GM21529 (cell line): ENCODE data around the gene PRKN.

Experiments
- ATAC-seq: cut with Tn5 transposase; IDR thresholded peaks from one replicate; pipeline ENCODE4 v1.9.1; 2021; ENCODE audit not compliant: unreplicated experiment

PRKN gene

GRCh38 chr6:162331911-162332310 lies 395.7 kb downstream of the PRKN start:
- no peak for ATAC-seq

DNA sequence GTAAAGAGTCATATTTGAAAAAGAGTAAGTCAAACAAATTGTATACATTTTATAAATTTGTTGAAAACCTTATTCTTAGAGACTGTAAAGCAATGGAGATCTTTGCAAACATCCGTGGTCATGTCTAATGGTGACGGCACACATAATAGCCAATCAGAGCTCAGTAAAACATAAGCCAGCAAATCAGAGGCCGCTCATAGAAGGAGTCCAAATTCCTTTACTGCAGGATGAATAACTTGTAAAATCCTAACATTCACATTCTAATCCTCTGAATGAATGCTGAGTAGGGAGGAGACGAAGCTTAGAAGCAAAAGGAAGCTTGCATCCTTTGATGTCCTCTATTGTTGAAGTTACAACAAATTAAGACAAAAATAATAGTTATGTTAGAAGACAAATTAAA lies 401.7 kb downstream of the PRKN start:
- no peak for ATAC-seq

- ATAC-seq = no peak
These were observed 402.5 kb downstream of the PRKN start for GRCh38 chr6:162325051-162325450.

GRCh38 chr6:162315291-162315690 lies 412.3 kb downstream of the PRKN start:
- ATAC-seq = no peak

- ATAC-seq = no peak
These were observed 413.5 kb downstream of the PRKN start for GRCh38 chr6:162313922-162314660.

DNA sequence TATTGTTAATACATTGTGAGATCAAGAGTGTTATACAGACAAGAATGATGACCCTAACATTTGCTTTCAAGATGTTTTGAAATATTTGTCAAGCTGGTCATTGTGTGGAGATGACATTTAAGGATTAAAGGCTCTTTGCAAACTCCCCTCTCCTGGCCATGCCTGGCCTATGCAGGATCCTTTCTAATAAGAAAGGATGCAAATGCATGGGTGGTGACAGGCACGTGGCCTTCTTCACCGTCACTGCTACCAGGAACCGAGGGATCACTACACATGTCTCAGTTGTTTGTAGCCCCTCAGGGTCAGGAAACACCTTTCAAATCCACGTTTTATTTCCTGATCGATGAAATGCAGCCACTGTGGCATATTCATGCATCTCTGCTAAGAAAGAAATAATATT lies 419.7 kb downstream of the PRKN start:
- no peak for ATAC-seq

GRCh38 chr6:162306616-162307015 lies 420.9 kb downstream of the PRKN start:
- no peak for ATAC-seq

- ATAC-seq = no peak
These were observed 426.4 kb downstream of the PRKN start for GRCh38 chr6:162301128-162301527.

DNA sequence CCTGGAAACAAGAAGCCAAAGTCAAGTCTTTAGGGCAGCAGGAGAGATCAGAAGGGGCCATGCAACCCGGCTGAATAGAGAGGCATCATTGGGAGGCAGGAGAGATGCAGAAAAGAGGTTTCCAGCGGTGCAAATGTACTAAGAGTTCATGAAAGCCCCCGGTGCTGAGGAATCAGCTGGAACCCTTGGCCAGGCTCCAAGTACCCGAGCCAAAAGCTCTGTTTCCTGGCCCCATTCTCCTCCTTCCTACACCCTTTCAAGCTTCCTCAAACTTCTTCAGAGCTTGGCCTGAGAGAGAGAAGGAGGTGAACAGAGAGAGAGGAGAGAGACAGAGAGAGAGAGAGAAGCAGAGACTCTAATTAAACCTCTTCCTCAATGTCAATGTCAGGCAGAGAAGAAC lies 433.5 kb downstream of the PRKN start:
- no peak for ATAC-seq

GRCh38 chr6:162292915-162293314 lies 434.7 kb downstream of the PRKN start:
- no peak for ATAC-seq

DNA sequence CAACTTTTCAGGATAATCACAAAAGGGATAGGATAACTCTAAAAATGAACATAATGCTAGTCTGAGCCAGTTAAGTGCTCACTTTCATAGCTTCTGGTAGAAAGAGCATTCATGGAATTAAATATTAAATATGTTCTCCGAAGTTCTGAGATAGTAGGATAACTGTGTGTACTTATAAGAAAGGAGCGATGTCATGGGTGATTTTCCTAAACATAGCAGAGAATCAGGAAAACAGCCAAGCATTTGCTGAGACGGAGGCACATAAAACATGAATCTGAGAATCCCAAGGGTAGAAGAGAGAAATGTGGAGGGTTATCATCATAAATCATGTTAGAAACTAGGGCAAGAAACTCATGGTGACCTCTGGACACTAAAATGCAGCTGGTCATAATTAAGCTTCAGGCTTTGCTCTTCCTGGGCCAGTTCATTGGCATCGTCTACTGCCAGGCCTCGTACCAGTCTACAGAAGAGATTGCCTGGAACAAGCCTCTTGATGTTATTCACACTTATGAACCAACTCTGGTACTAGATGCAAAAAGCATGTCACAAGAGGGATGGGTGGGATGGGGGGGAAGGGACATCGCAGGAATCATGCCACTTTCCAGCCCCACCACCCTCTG lies 436.6 kb downstream of the PRKN start:
- no peak for ATAC-seq

DNA sequence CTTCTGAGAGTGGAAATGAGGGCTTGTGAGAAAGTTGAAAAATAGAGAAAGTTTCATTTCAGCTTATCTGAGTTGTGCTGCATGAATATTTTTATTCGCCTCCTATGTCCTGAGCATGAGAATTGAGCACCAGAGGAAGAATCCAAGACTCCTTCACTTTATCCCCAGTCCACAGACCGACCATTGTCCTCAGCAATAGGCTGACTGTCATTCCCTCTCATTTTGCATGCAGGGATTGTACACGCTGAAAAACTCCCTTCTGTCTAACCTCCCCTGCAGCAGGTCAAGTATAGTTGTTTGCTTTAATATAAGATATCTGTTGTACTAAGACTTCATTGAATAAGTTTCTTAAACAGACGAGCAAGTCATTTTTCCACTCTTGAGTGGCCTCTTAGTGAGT lies 437.6 kb downstream of the PRKN start:
- ATAC-seq = no peak

- no peak for ATAC-seq
These were observed 453.6 kb downstream of the PRKN start for GRCh38 chr6:162273986-162274385.

GRCh38 chr6:162271922-162272321 lies 455.6 kb downstream of the PRKN start:
- ATAC-seq = no peak

DNA sequence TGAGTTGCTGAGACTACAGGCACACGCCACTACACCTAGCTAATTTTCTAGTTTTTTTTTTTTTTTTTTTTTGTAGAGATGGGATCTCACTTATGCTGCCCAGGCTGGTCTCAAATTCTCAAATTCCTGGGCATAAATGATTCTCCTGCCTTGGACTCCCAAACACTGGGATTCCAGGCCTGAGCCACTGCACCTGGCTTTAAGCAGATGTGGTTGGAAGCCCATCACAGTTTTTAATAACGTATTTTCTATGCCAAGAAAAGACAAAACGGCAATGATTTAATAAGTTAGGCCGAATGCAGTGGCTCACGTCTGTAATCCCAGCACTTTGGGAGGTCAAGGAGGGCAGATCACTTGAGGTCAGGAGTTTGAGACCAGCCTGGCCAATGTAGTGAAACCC lies 456.6 kb downstream of the PRKN start:
- ATAC-seq = no peak

DNA sequence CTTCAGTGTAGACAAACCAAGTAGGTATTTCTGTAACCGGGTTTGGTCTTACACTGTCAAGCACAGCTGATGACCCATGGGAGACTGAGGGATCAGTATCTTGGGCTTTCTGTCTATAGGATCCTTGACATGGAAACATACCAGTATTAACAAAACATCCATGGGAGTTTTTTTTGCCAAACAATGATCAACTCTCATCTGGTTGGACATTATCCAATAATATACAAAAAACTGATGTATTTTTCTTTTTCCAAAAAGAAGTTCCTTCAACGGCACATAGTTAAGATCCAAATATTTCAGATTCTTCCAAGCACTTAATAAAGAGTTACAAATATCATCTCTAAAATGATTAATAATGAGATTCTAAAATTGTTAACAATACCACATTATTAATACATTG lies 459.9 kb downstream of the PRKN start:
- no peak for ATAC-seq

GRCh38 chr6:162267126-162267525 lies 460.4 kb downstream of the PRKN start:
- no peak for ATAC-seq

- ATAC-seq = no peak
These were observed 463.0 kb downstream of the PRKN start for GRCh38 chr6:162264581-162264980.

DNA sequence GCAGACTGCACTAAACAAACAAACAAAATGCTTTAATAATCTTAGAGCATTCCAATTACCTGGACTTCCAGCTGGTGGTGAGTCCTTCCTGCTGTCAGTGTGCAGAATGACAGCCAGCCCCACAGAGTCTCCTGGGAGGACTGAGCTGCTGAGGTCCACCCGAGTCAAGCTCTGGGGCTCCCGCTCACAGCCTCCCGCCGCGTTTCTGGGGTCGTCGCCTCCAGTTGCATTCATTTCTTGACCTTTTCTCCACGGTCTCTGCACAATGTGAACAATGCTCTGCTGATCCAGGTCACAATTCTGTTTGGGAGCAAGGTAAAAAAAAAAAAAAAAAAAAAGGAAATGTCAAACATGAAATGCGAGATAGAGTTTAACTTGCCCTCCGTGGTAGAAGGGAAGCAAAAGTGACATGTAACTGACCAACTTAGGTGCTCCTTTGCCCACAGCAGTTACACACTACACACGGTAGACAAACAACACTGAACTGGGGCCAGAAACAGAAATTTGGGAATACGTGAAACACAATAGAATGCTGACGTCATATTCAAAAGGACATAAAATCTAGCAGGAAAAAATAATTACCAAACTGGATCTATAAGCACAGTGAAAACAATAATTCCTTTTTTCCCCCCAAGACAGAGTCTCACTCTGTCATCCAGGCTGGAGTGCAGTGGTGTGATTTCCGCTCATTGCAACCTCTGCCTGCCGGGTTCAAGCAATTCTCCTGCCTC lies 464.9 kb downstream of the PRKN start:
- ATAC-seq = no peak

DNA sequence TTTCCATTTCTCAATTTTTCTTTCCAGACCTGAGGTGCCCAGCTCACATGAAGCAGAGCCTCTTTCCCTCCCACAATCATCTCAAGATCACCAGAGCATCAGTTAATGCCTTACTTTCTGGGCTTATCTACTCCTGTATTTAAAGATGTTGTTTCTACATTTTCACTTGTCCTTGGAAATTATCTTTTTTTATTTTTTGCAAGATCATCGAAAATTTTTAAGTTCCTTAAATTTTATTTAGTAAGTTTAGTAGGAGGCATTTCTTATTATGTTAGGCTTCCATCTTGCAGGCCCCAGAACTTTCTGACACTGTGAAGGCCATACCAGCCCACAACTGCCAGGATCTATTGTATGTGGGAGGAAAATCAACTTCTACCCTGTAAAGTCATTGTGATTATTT lies 466.0 kb downstream of the PRKN start:
- no peak for ATAC-seq

GRCh38 chr6:162260027-162260426 lies 467.5 kb downstream of the PRKN start:
- ATAC-seq = no peak

DNA sequence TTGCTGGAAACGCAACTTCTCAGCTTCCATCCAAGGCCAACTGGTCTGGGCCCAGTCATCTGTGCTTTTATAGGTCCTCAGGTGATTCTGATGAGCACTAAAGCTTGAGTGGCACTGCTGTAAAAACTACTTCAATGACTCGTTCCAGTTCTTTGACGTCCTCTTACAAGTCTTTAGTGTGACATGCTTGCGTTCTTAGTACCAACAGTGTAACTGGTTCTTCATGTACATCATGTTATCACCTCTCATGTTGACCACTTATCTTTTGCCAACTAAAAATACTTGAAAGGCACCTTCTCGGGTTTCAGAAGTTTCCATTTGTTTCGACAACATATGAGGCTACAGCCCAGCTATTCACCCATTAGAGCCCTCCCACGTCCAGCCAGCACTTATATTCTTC lies 468.9 kb downstream of the PRKN start:
- ATAC-seq = no peak
